Mesenteric fat pad (tissue), 1 donor: ENCODE measurements around the gene LRRC47. TPM values are rescaled to one million over a fixed set of nuclear protein-coding genes. Genes with fewer than 3 reads are reported as not detected.
"Not testable (repeated sequence)": the region's sequence is repeated elsewhere in the genome, so short reads cannot be mapped to it uniquely, and the experiment has no call there.

ENCODE experiments used
- DNase-seq: peaks from one replicate; pipeline ENCODE4 v3.0.0-alpha.2; 2020; ENCODE audit warnings: low spot score
- total RNA-seq: library from RNA; stranded (reverse); fragmentation: NEBNext Ultra II Directional; extraction: Animal tissue kit (Norgen Biotek cat#: 25700); gene quantifications from one replicate; pipeline ENCODE4 v1.2.1, GENCODE V29; 2021
- donor health status: DM: yes; HTN: yes; CAD: no.

Gene LRRC47
- total RNA-seq, 1 donor from 2014 or later: 38.7 TPM

DNA sequence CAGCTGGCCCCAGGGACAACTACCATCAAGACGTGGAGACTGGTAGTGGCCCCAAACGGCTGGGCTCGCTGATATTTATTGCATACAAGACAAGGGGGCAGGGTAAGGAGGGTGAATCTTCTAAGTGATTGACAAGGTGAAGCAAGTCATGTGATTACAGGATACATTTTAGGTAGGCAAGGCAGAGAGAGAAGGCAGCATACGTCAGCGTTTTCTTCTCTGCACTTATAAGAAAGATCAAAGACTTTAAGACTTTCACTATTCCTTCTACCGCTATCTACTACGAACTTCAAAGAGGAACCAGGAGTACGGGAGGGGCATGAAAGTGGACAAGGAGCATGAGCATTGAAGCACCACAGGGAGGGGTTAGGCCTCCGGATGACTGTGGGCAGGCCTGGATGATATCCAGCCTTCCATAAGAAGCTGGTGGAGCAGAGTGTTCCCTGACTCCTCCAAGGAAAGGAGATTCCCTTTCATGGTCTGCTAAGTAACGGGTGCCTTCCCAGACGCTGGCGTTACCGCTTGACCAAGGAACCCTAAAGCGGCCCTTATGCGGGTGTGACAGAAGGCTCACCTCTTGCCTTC is 47.9 kb downstream of the LRRC47 start:
- not testable (repeated sequence) for DNase-seq

GRCh38 chr1:3747903-3748302 is 48.4 kb downstream of the LRRC47 start:
- no peak for DNase-seq

- no peak for DNase-seq
Measured at GRCh38 chr1:3747522-3747848, 48.8 kb downstream of the LRRC47 start.

DNA sequence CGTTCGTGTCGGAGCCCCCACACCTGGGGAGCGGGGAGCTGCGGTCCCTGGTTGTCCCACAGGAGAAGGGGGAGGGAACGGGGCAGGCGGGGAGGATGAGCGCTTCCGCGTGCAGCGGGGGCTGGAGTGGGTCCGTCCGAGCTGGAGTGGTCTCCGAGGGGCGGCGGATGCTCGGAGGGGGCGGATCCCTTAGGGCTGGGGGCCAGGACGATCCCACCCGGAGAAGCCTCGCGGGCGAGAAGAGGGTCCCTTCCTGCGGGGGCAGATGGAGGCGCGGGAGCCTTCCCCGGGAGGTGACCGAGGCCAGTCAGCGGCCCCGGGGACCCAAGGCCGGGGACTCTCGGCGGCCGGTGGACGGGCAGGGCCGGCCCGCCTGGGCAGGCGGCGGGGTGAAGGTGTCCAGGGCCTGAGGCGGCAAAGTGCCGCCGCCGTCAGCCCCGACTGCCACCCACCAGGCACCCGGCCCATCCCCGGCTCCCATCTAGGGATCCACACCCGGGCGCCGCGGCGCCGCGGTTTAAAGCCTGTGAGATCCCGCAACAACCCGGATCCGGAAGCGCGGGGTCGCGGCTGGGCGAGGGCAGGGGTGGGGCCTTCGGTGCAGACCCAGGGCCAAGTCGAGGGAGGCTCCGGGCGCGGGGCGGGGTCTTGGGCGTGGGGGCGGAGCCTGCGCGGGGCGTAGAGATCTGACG is 49.3 kb downstream of the LRRC47 start:
- peak; percentile 96 for DNase-seq

GRCh38 chr1:3746389-3746829 is 49.9 kb downstream of the LRRC47 start:
- DNase-seq: no peak

GRCh38 chr1:3745590-3746381 is 50.5 kb downstream of the LRRC47 start:
- no peak for DNase-seq

GRCh38 chr1:3745071-3745470 is 51.2 kb downstream of the LRRC47 start:
- no peak for DNase-seq

GRCh38 chr1:3744646-3745045 is 51.7 kb downstream of the LRRC47 start:
- no peak for DNase-seq

- DNase-seq: no peak
Measured at GRCh38 chr1:3743826-3744225, 52.5 kb downstream of the LRRC47 start.

GRCh38 chr1:3743421-3743820 is 52.9 kb downstream of the LRRC47 start:
- no peak for DNase-seq

DNA sequence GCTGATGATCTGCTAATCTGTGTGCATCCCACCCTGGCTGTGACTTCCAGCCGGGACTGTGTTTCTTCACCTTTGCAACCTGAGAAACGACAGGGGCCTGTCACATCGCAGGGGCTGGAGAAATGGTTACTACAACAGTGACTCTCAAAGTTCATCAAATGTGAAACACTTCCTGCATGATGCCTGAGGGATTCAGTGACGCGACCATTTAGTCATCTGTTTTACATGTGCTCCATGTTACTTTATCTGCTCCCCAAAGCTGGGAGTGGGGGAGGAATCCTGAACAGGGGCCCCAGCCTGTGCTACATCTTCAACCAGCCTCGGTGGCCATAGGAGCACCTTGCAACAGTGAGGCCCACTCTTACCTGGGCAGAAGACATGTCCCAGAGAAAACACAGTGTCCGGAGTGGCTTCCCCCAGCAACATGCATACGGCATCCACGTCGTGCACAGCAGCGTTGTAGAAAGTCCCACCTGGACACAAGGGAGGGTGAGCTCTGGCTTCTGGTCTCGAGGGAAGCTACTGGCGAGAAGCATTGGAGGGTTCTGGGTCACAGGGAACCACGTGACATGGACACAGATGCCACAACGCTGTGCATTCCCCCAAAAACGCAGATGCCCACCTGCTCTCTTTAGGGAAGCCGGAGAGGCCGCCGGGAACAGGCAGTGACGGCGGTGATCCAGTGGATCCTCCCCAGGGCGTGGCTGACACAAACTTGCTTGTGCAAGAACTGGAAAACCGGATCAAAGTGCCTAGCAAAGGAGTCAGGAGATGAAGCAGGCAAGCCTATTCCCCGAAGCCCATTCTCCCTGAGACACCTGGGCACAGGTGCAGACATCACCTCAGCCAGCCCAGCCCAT is 53.6 kb downstream of the LRRC47 start:
- no peak for DNase-seq

DNA sequence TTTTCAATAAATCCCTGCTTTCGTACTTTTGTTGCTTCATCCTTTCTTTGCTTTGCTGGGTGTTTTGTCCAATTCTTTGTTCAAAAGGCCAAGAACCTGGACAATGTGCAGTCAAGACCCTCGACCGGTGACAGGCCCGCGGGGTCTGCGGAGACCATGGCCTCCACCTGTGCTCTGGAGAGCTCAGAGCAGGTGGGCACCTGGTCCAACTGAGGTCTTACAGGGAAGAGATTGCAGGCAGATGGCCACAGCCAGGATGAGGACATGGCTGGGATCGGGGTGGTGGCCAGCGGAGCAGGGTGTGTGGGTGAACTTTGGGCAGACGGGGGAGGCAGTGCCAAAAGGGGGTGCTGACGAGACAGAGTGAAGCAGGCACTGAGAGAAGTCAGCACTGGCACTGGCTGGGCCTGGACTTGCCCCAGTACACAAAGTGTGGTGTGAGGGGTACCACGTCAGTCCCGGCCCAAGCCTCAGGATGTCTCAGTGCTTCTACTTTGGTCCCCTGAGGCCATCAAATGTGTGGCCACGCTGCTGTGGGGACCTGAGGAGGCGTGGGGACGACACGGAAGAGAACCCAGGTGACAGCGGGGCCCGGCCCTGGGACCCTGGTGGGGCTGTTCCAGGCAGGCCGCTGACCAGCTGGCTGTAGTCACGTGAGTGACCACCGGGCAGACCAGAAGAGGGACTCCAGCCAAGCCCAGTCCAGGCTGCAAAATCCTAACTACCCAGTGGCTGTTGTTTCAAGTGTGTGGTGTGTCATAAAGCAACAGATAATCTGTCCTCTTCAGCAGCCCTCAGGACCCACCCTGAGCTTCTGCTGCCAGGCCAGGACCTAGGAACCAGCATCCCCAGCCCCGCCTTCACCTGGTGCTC is 54.5 kb downstream of the LRRC47 start:
- DNase-seq: no peak

GRCh38 chr1:3740752-3741151 is 55.5 kb downstream of the LRRC47 start:
- DNase-seq: no peak

- no peak for DNase-seq
Measured at GRCh38 chr1:3740042-3740441, 56.3 kb downstream of the LRRC47 start.

- DNase-seq: no peak
Measured at GRCh38 chr1:3738943-3739342, 57.4 kb downstream of the LRRC47 start.

DNA sequence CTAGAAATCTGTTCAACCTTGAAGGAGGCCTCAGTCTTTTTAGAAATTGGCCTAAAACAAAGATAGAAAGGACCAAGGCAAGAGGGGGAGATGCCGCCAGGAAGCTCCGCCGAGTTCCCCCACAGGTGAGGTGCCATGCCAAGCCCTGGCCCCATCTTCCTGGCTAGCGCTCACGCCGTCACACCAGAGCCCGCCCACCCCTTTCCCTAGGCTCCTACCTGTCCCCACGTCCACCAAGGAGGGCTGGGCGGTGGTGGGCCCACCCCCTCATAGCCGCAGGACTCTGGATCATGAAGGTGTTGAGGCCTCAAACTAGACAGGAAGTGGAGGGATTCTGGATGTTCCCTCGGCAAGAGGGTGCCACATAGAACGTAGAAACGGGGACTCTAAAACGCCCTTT is 59.6 kb downstream of the LRRC47 start:
- no peak for DNase-seq

- no peak for DNase-seq
Measured at GRCh38 chr1:3736131-3736561, 60.2 kb downstream of the LRRC47 start.

DNA sequence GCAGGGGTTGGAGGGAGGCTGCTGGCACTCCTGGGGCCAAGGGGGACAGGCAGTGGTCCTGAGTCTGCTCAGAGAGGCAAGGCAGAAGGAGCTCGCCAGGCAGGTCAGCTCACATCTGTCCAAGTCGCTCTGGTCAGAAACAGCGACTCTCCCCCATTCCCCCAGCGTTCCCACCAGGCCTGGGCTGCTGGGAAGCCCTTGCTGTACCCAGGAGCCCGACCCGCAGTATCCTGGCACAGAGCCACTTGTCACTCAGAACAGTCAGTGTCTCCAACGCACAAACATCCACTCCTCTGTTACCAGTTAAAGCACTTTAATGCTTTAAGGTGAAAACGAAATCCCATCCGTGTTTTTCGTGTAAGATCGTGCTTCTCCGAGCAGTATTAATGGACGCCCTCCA is 60.6 kb downstream of the LRRC47 start:
- no peak for DNase-seq

GRCh38 chr1:3735027-3735681 is 61.1 kb downstream of the LRRC47 start:
- DNase-seq: no peak

DNA sequence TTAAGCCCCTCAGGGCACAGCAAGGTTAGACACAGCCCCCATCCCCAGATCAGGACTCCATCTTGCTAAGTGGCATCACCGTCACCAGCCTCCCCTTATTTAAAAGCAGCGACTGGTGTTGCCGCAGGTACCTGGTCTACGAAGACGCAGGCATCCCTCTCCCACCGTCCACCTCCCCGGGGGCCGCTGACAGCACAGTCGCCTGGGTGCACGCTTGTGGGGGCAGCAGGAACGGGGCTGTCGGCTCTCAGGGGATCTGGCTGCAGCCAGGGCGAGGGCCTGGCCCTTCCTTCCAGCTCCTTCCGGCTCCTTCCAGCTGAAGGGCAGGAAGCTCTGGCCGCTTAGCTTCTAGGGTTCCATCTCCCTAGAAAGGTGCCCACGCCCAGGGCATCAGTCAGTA is 61.7 kb downstream of the LRRC47 start:
- DNase-seq: no peak
